Heart right ventricle (tissue), 16 donors: ENCODE results near the gene NR4A1. TPM values are rescaled to one million over a fixed set of nuclear protein-coding genes. Genes with fewer than 3 reads are reported as not detected.

Experiments used
- ATAC-seq, 8 donors: fragments of 200-7000 bp; cut with Tn5 transposase; one replicate each; pipeline ENCODE4 v1.9.1; 2020; ENCODE audit warnings: mild to moderate bottlenecking in 8 of 8, moderate library complexity in 8 of 8, moderate number of reproducible peaks in 1 of 8
- DNase-seq, 2 donors: peaks; one replicate each; pipeline ENCODE4 v3.0.0-alpha.2; 2020
- H3K27ac ChIP-seq, 10 donors: fragments of 200-600 bp; sonication (generic) in 2 of 10; one replicate each; pipeline versions ENCODE4 v1.5.0 to v1.8.0; 2020 to 2022; ENCODE audit warnings: mild to moderate bottlenecking in 3 of 10
- H3K27me3 ChIP-seq, 7 donors: fragments of 200-600 bp; one replicate each; pipeline ENCODE4 v1.8.0; 2021 to 2022; ENCODE audit warnings: mild to moderate bottlenecking in 2 of 7
- H3K36me3 ChIP-seq, 9 donors: fragments of 200-600 bp; sonication (generic) in 1 of 9; one replicate each; pipeline versions ENCODE4 v1.5.0 to v1.8.0; 2020 to 2022; ENCODE audit warnings: mild to moderate bottlenecking in 2 of 9
- H3K4me1 ChIP-seq, 9 donors: fragments of 200-600 bp; sonication (generic) in 1 of 9; one replicate each; pipeline versions ENCODE4 v1.5.0 to v1.8.0; 2020 to 2022; ENCODE audit warnings: mild to moderate bottlenecking in 4 of 9
- H3K4me3 ChIP-seq, 10 donors: fragments of 200-600 bp; sonication (generic) in 2 of 10; one replicate each; pipeline versions ENCODE4 v1.5.0 to v1.8.0; 2020 to 2022; ENCODE audit warnings: mild to moderate bottlenecking in 7 of 10, moderate library complexity in 2 of 10
- H3K9me3 ChIP-seq, 11 donors: fragments of 200-600 bp in 10 of 11; sonication (generic) in 2 of 11; one replicate each; pipeline versions ENCODE4 v1.5.0 to v1.8.0; 2013 to 2022; ENCODE audit warnings: mild to moderate bottlenecking in 2 of 11, control low read depth in 1 of 11, moderate library complexity in 1 of 11
- WGBS, 2 donors: extraction: QIAGEN DNeasy Blood & Tissue Kit; methylation state at CpG; one replicate each; pipeline ENCODE4 v1.1.7; 2013; ENCODE audit warnings: inconsistent platforms in 1 of 2; 5-methylcytosine and 5-hydroxymethylcytosine counted together
- intact Hi-C, 10 donors: fragments of 100-400 bp; cut with DNase I; formaldehyde crosslinking; loops; one replicate each; pipeline versions ENCODE4 v1.11.1 to v1.14.2; 2022
- polyA plus RNA-seq, 2 donors: library from polyadenylated mRNA; stranded (reverse); fragments of 200-250 nt; gene quantifications; one replicate each; pipeline ENCODE4 v1.2.3, GENCODE V29; 2013
- total RNA-seq, 10 donors: library from RNA; stranded (reverse); fragmentation: NEBNext Ultra II Directional in 3 of 10; extraction: Animal tissue kit (Norgen Biotek cat#: 25700) in 3 of 10; gene quantifications; one replicate each; pipeline versions ENCODE4 v1.2.1 to v1.2.4, GENCODE V29; 2021 to 2023
- TF ChIP-seq, protein P1 (sequence below), 9 donors: fragments of 200-600 bp; sonication (generic) in 2 of 9; IDR thresholded peaks; one replicate each; pipeline versions ENCODE4 v1.5.0 to v1.8.0; 2021 to 2022; ENCODE audit warnings: antibody characterized with exemption in 9 of 9, mild to moderate bottlenecking in 5 of 9, moderate library complexity in 1 of 9
- donor health status: Arrhythmogenic right ventricular cardiomyopathy.
- donor health status: ischemic (EF 13 %, LVEDD 7.1; RV severe dilation, severe dysfunction).
- donor health status: healthy with polysubstance abuse.
- donor health status: DM: no; HTN: yes; CAD: no.
- donor health status: DM: no; HTN: no; CAD: no.
- donor health status: ischemic (EF 25% LVEDD 6.9; RV normal size, moderate dysfunction).
- donor health status: ischemic (EF 25% LVEDD 5.7; RV mildly dilated, moderate dysfunction).
- donor health status: healthy.
- donor health status: DM: yes; HTN: yes; CAD: no.
- donor health status: Ischemic cardiomyopathy.
- donor health status: ischemic (EF 35%, LVEDD 5.7; RV mildly dilated, moderate dysfunction).
- donor health status: nonischemic (EF 11% LVEDD 7.7; RV severe dilation, severe dysfunction).
- donor health status: DM: yes; HTN: yes; CAD: no.
- donor health status: PGD.
- donor health status: ischemic (EF 29% LVEDD 5.4; RV normal size, mild dysfunction).
- donor health status: nonischemic (EF 23%, LVEDD 6.1; RV moderate dilation, normal function).

The NR4A1 gene
- total and polyA plus RNA-seq, 12 donors: 34.6 to 588 (median 99.0) TPM

DNA sequence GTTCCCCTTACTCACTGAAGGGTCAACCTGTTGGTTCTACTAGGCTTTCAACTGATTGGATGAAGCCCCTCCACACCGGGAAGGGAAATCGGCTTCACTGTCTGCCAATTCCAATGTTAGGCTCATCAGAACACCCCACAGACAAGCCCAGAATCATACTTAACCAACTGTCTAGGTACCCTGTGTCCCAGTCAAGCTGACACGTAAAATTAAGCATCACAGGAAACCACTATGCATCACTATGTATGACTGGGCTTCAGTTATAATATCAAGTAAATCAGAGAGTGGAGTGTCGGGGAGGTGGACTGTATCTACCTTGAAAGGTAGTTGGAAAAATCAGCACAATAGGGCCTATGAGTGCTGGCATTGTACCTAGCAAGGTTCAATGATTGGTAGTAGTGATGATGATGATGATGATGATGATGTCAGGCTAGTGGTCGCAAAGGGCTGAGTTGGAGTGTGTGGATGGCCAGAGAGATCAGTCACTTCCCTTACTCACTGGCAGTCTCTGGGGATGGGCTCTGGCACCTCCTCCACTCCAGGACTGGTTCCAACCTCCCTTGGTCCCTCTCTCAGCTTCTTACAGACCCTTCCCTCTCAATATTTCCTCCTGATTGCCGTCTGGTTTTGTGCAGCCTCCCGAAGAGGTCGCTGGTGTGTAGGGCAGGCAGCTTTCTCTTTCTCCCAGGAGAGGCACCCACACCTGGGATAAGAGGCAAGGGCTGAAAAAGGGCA lies 15.3 kb downstream of the NR4A1 start:
- intact Hi-C loops: loop anchor here in 2 of 10 donors (5.0 kb wide), 2 partner anchors 34 to 39 kb away; no protein-coding TSS in a partner anchor
- 60 to 74% methylated on average over 8 of the region's 8 CpGs for WGBS, 2 donors
- DNase-seq (no peak), ATAC-seq (no peak)
- Histone ChIP-seq H3K4me3 (no peak overlapping the region), H3K9me3 (no peaks in the 10 kb centered on the region), H3K4me1 (peaks cover 12 to 54% (median 35%) of the 10 kb centered on the region in 9 donors), H3K27ac (no peak overlapping the region), H3K27me3 (no peaks in the 10 kb centered on the region), H3K36me3 (peaks cover 0 to 1% (median 0%) of the 10 kb centered on the region in 9 donors)
- TF ChIP-seq, protein P1, sequence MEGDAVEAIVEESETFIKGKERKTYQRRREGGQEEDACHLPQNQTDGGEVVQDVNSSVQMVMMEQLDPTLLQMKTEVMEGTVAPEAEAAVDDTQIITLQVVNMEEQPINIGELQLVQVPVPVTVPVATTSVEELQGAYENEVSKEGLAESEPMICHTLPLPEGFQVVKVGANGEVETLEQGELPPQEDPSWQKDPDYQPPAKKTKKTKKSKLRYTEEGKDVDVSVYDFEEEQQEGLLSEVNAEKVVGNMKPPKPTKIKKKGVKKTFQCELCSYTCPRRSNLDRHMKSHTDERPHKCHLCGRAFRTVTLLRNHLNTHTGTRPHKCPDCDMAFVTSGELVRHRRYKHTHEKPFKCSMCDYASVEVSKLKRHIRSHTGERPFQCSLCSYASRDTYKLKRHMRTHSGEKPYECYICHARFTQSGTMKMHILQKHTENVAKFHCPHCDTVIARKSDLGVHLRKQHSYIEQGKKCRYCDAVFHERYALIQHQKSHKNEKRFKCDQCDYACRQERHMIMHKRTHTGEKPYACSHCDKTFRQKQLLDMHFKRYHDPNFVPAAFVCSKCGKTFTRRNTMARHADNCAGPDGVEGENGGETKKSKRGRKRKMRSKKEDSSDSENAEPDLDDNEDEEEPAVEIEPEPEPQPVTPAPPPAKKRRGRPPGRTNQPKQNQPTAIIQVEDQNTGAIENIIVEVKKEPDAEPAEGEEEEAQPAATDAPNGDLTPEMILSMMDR (IDR thresholded peaks at IDR 0.05): no peak

DNA sequence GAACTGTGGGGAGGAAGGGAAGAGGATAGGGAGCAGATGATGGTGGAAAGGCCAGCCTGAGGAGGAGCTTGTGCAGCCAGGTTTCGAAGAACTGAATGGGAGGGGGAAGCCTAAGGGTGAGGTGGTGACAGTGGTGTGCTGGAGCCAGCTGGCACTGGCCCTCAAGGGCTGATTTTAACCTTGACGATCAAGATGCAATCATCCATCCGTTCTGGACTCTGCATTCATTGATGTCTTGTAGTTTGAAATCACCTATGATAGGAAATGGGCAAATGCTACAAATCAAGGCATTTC lies 15.8 kb downstream of the NR4A1 start:
- DNase-seq: no peak
- TF ChIP-seq, protein P1 (IDR thresholded peaks at IDR 0.05): no peak
- WGBS, 2 donors: 27 to 50% methylated on average over 3 of the region's 3 CpGs
- Histone ChIP-seq H3K4me3 (no peak overlapping the region), H3K9me3 (no peaks in the 10 kb centered on the region), H3K27ac (no peak overlapping the region), H3K36me3 (peaks cover 0 to 6% (median 0%) of the 10 kb centered on the region in 9 donors), H3K4me1 (peaks cover 13 to 54% (median 37%) of the 10 kb centered on the region in 9 donors), H3K27me3 (no peaks in the 10 kb centered on the region)
- intact Hi-C loops: loop anchor here in 2 of 10 donors (5.0 kb wide), 2 partner anchors 35 to 40 kb away; no protein-coding TSS in a partner anchor
- no peak for ATAC-seq

DNA sequence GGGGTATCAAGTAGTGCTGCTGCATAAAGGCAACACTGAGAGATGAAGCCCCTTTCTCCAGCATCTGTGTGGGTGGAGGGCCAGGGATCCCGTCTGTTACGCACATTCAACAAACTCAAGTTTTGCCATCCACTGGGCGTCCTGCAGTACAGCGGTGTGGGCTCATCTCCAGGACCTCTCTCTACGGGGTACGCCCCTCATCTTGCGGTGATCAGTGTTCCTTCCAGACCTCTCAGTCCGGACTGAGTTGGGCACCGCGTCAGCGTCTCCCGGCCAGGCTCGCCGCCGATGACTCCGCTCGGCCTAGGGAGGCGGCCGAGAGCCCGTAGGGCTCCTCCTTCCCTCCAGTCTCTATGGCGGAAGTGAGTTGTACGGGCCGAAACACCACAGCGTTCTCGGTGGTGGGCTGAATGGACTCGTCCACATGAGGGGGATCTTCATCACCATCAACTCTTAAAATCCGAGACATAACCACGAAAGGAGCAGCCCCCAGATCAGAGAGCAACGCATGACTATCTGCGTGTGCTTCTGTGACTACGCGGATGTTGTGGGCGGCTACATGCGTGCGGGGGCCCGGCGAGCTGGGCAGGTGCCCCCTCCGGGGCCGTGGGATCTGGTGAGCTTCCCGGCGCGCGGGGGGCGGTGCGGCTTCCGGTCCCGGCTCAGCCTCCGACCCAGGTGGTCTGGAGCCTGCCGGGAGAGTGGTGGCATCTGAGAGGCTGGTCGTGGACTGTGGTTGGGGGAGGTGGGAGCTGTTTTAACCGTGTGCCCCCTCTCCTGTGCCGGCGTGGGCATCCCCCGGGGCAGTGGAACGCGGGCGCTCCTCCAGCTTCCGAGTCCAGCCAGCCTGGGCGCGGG lies 18.3 kb downstream of the NR4A1 start, which contains the start of gene ATG101:
TSS of gene ATG101 (plus strand) at position 652 of the 858 bp plus-strand sequence. CDS start 3,673 bp downstream, outside the sequence.
- Histone ChIP-seq H3K4me1 (peaks cover 12 to 54% (median 33%) of the 10 kb centered on the region in 9 donors), H3K36me3 (peaks cover 0 to 32% (median 0%) of the 10 kb centered on the region in 9 donors), H3K27ac (peak within 1 kb of the TSS; percentile 64 to 96 (median 93)), H3K9me3 (no peaks in the 10 kb centered on the region), H3K27me3 (no peaks in the 10 kb centered on the region), H3K4me3 (peak within 1 kb of the TSS; percentile 68 to 98 (median 82))
- WGBS, 2 donors: 1% methylated on average over 53 to 60 of the region's 60 CpGs
- intact Hi-C loops: loop anchor here in 5 of 10 donors (1.0 to 10.0 kb wide), 7 partner anchors 19 to 645 kb away; partner anchors contain the start of genes NR4A1 (in 1 of the 5) and SLC4A8 (in 1 of the 5)
- TF ChIP-seq, protein P1 (IDR thresholded peaks at IDR 0.05): peak; percentile 49 to 87 (median 67)
- ATAC-seq: peak; percentile 96 to 98 (median 97)
- DNase-seq: peak; percentile 88 to 93
